Measurements from ENCODE around the gene HOXA1.

DNA sequence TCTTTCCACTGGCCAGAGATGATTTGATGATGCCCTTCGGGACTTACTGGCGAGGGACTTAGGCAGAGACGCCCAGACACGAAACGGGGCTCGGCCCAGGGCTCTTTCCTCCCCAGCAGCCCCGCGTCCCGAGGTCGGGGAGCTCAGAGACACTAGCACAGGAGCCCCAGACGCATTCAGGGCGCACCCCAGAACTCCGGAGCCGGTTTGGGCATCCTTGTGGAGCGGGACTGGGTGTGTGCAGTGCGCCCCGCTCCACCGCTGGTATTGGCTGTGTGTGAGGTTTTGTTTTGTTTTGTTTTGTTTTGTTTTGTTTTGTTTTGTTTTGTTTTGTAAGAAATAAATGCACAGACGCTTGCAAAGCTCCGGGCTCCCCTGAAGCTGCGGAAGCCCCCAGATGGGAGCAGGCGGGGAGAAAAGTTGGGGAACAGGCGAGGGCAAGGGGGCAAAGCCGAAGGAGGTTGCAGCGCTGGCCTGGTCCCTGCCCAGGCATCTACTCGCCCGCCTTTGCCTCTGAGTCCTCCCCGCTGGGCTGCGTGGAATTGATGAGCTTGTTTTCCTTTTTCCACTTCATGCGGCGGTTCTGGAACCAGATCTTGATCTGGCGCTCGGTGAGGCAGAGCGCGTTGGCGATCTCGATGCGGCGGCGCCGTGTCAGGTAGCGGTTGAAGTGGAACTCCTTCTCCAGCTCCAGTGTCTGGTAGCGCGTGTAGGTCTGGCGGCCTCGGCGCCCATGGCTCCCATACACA is 49.5 kb upstream of the HOXA1 start:
- TF ChIP-seq GLIS3 (CRISPR knock-in tag; IDR thresholded peaks at IDR 0.05), result no peak
- TF ChIP-seq, protein P1, sequence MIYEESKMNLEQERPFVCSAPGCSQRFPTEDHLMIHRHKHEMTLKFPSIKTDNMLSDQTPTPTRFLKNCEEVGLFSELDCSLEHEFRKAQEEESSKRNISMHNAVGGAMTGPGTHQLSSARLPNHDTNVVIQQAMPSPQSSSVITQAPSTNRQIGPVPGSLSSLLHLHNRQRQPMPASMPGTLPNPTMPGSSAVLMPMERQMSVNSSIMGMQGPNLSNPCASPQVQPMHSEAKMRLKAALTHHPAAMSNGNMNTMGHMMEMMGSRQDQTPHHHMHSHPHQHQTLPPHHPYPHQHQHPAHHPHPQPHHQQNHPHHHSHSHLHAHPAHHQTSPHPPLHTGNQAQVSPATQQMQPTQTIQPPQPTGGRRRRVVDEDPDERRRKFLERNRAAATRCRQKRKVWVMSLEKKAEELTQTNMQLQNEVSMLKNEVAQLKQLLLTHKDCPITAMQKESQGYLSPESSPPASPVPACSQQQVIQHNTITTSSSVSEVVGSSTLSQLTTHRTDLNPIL (CRISPR knock-in tag; IDR thresholded peaks at IDR 0.05; ENCODE audit: low read depth), result no peak
- TF ChIP-seq, protein P2, sequence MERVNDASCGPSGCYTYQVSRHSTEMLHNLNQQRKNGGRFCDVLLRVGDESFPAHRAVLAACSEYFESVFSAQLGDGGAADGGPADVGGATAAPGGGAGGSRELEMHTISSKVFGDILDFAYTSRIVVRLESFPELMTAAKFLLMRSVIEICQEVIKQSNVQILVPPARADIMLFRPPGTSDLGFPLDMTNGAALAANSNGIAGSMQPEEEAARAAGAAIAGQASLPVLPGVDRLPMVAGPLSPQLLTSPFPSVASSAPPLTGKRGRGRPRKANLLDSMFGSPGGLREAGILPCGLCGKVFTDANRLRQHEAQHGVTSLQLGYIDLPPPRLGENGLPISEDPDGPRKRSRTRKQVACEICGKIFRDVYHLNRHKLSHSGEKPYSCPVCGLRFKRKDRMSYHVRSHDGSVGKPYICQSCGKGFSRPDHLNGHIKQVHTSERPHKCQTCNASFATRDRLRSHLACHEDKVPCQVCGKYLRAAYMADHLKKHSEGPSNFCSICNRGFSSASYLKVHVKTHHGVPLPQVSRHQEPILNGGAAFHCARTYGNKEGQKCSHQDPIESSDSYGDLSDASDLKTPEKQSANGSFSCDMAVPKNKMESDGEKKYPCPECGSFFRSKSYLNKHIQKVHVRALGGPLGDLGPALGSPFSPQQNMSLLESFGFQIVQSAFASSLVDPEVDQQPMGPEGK (CRISPR knock-in tag; IDR thresholded peaks at IDR 0.05; ENCODE audit: borderline replicate concordance), result no peak
- no peak for TF ChIP-seq ESRRG (CRISPR knock-in tag; IDR thresholded peaks at IDR 0.05)
- TF ChIP-seq PPARA (CRISPR knock-in tag; IDR thresholded peaks at IDR 0.05; ENCODE audit: borderline replicate concordance), result no peak
- no peak for TF ChIP-seq SNAI2 (CRISPR knock-in tag; IDR thresholded peaks at IDR 0.05)
- TF ChIP-seq RARB (CRISPR knock-in tag; IDR thresholded peaks at IDR 0.05), result no peak
- TF ChIP-seq TCF4 (CRISPR knock-in tag; IDR thresholded peaks at IDR 0.05; ENCODE audit: borderline replicate concordance), result no peak
- TF ChIP-seq, protein P3, sequence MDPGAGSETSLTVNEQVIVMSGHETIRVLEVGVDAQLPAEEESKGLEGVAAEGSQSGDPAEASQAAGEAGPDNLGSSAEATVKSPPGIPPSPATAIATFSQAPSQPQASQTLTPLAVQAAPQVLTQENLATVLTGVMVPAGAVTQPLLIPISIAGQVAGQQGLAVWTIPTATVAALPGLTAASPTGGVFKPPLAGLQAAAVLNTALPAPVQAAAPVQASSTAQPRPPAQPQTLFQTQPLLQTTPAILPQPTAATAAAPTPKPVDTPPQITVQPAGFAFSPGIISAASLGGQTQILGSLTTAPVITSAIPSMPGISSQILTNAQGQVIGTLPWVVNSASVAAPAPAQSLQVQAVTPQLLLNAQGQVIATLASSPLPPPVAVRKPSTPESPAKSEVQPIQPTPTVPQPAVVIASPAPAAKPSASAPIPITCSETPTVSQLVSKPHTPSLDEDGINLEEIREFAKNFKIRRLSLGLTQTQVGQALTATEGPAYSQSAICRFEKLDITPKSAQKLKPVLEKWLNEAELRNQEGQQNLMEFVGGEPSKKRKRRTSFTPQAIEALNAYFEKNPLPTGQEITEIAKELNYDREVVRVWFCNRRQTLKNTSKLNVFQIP (CRISPR knock-in tag; IDR thresholded peaks at IDR 0.05; ENCODE audit: borderline replicate concordance, low read depth), result no peak
- TF ChIP-seq OSR1 (CRISPR knock-in tag; IDR thresholded peaks at IDR 0.05), result no peak
- TF ChIP-seq ARNTL (CRISPR knock-in tag; IDR thresholded peaks at IDR 0.05; ENCODE audit: borderline replicate concordance, low read depth), result no peak
- TF ChIP-seq ZNF565 (CRISPR knock-in tag; conservative IDR thresholded peaks at IDR 0.05; ENCODE audit: low read depth), result no peak
- no peak for TF ChIP-seq ZNF8 (CRISPR knock-in tag; IDR thresholded peaks at IDR 0.05)
